LNCaP clone FGC (cell line): ENCODE results near the gene MYRF.

Experiments used
- DNase-seq: peaks from one replicate; pipeline ENCODE4 v3.0.0-alpha.2; 2011; ENCODE audit warnings: low read depth
- H3K4me3 ChIP-seq: 2 replicates; pipeline ENCODE4 v1.5.1; 2011; ENCODE audit warnings: mild to moderate bottlenecking, low read depth, low read length, control low read depth
- TF ChIP-seq, protein P1 (sequence below): IDR thresholded peaks from 2 replicates; pipeline ENCODE4 v1.5.1; 2012; ENCODE audit warnings: mild to moderate bottlenecking; ENCODE audit not compliant: control insufficient read depth, insufficient read depth; ENCODE audit errors: extremely low read depth

MYRF gene

DNA sequence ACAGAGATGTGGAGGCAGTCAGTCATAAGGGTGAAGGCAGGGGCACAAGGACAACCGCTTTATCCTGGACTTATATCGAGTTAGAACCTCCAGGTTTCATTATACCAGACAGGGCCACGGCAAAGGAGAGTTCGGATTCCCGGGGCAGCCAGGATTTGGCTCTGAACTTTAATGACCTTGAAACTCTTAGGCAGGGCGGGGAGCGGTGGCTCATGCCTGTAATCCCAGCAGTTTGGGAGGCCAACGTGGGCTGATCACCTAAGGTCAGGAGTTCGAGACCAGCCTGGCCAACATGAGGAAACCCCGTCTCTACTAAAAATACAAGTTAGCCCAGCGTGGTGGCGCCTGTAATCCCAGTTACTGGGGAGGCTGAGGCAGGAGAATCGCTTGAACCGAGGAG lies 1.1 kb upstream of the MYRF start:
- TF ChIP-seq, protein P1, sequence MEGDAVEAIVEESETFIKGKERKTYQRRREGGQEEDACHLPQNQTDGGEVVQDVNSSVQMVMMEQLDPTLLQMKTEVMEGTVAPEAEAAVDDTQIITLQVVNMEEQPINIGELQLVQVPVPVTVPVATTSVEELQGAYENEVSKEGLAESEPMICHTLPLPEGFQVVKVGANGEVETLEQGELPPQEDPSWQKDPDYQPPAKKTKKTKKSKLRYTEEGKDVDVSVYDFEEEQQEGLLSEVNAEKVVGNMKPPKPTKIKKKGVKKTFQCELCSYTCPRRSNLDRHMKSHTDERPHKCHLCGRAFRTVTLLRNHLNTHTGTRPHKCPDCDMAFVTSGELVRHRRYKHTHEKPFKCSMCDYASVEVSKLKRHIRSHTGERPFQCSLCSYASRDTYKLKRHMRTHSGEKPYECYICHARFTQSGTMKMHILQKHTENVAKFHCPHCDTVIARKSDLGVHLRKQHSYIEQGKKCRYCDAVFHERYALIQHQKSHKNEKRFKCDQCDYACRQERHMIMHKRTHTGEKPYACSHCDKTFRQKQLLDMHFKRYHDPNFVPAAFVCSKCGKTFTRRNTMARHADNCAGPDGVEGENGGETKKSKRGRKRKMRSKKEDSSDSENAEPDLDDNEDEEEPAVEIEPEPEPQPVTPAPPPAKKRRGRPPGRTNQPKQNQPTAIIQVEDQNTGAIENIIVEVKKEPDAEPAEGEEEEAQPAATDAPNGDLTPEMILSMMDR: no peak
- DNase-seq: no peak
- no peak overlapping the region for H3K4me3 ChIP-seq

DNA sequence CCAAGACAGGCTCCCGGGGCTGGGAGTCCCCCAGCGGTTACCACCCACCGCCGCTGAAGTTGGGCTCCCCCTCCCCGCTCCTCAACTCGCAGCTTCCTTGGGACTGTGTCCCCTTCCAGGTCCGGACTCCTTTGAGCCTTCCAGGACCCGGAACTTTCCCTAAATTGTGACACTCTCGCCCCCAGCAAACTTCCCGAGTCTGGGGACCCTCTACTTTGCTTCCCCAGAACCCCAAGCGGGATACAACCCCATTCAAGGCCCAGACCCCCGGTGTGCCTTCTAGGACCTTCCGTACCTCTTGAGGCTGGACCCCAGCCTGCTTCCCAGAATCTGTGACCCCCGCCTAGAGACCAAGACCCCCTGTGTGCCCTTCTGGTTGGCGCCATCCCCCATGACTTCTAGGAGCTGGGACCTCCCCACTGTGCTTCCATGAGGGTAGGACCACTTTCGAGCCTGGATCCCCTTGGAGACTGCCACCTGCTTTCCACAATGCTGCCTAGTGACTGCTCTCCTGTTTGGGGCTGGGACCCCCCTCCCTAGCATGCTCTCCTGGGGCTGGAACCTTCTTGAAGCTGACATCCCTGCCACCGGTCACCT lies 587 bp downstream of the MYRF start:
- H3K4me3 ChIP-seq: peak overlapping the region; percentile 38
- TF ChIP-seq, protein P1: no peak
- no peak for DNase-seq

DNA sequence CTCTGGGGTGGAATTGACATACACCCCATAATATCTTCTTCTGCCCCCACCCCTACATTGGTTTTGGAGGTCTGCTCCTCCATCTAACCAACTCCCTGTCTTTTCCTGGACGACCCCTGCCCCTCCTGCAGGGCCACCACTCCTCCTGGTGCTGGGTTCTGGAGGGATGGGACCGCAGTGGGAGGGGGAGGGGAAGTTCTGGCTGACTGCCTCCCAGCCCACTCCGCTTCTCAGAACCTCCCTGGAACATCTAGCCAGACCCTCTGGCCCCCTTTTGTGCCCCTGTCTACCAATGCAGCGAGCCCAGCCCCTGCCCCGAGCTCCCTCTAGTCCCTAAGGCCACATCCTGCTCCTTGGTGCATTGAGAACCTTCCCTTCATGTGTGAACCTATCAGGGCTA lies 1.2 kb downstream of the MYRF start:
- no peak for DNase-seq
- no peak overlapping the region for H3K4me3 ChIP-seq
- TF ChIP-seq, protein P1: no peak

DNA sequence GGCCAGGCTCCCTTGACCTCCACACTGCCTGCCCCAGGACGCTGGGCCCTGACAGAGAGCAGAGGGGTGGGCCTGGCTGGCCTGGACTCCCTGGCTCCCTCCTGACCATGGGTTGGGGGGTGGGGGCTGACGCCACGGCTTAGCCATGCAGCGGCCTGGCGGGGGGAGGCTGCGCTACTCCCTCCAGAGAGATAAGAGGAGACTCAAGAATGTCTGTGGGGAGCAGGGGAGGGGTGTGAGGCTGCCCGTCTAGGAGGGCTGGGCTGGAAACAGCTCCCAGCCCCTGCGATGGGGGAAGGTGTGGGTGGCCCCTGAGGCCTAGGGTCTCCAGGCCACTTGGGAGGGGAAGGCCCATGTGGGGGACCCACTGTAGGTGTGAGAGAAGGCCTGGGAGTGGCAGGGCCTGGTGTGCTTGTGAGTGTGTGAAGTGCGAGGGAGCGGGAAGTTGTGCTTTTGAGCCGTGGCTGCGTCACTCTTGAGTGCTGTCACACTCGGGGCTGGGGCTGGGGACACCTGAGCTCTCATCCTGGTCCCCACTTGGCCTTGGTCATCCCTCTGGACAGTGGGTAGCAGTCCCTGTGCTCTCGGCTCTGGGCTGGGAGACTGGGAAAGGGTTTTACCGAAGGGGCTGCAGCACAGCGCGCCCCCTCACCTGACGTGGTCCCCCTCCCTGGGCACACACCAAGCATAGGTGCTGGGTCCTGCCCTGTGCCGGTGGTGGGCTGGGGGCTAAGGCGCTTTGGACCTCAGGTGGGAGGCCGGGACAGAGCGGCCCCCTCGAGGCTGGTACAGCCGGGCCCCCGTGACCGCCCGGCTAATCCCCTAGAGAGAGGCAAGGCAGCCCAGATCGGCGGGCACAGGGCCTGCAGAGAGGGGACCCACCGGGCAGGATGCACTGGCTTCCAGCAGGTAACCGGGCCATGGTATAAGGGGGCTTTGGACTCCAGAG lies 2.4 kb downstream of the MYRF start:
- no peak for DNase-seq
- TF ChIP-seq, protein P1: no peak
- no peak overlapping the region for H3K4me3 ChIP-seq

DNA sequence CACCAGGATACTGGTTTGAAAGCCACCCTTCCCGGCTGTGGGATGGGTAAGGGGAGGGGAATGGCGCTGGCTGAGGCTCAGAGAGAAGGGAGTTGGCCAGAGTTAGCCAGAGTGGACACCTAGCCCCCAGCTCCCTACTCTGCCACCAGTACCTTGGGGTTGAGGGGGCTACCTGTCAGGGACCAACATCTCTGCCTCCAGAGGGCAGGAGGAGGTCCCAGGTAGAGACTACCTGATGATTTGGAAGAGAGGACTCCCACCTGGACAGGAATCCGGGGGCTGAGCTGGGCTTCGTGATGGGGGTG lies 3.7 kb downstream of the MYRF start:
- TF ChIP-seq, protein P1: no peak
- DNase-seq: no peak
- no peak overlapping the region for H3K4me3 ChIP-seq

DNA sequence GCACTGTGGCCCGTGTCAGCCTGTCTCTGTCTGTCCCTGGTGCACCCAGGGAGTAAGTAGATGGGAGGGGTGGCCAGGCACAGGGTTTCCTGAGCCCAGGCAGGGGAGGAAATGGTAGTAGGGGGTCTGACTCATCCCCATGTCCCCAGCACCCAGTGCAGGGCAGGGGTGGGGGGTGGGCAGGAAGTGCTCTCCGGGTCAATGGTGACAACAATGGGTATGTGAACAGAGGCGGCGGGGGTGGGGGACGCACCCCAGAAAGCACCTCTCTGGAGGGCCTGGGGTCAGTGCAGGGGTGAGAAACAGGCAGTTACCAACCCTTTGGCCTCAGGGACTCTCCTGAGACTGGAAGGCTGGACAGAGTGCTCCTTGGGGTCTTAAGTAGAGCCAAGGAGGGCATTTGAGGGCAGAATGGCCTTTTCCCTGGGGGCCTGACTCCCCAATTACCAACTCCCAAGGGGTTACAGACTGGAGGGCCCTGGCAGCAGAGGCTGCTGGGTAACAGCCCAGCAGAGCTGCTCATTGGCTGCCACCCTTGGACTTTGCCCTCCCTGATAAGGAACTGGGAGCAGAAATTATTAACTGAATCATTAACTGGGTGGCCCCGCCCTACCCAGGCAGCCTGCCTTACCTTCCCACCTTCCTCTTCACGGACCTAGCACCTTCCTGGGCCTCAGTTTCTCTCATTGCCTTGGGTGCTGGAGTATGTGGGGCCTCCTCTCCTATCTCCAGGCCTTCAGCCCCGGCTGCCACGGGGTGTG lies 4.2 kb downstream of the MYRF start:
- H3K4me3 ChIP-seq: no peak overlapping the region
- DNase-seq: no peak
- TF ChIP-seq, protein P1: no peak
